Measurements from ENCODE around the gene USP38. TPM values are rescaled to one million over a fixed set of nuclear protein-coding genes. Genes with fewer than 3 reads are reported as not detected.
A peak's percentile ranks its signal among the peaks of the same experiment; 100 is the strongest.

USP38 gene
- total RNA-seq, 4 donors from 2014 or later = 18.8 to 24.1 (median 19.9) TPM

- Histone ChIP-seq H3K4me3 (no peak overlapping the region), H3K9me3 (no peaks in the 10 kb centered on the region), H3K36me3 (no peaks in the 10 kb centered on the region), H3K4me1 (peaks cover 0 to 5% (median 0%) of the 10 kb centered on the region in 4 donors), H3K27me3 (no peaks in the 10 kb centered on the region), H3K27ac (peak overlapping the region in 1 of 4 donors; percentile 15)
- no peak for TF ChIP-seq CTCF (IDR thresholded peaks at IDR 0.05)
- no peak for TF ChIP-seq EP300 (IDR thresholded peaks at IDR 0.05)
- TF ChIP-seq POLR2A (IDR thresholded peaks at IDR 0.05) = no peak
- 41 to 52% methylated on average over 1 of the region's 1 CpG for WGBS, 2 donors
- no peak for DNase-seq (ENCODE audit: low spot score in 2 of 2)
Observed at GRCh38 chr4:143240939-143241679, 56.4 kb downstream of the USP38 start.

- DNase-seq (ENCODE audit: low spot score in 2 of 2) = no peak
Observed at GRCh38 chr4:143241892-143242291, 57.2 kb downstream of the USP38 start.

GRCh38 chr4:143243041-143243440 is 58.3 kb downstream of the USP38 start:
- Histone ChIP-seq H3K4me3 (no peak overlapping the region), H3K9me3 (no peaks in the 10 kb centered on the region), H3K27ac (no peak overlapping the region), H3K36me3 (no peaks in the 10 kb centered on the region), H3K27me3 (no peaks in the 10 kb centered on the region), H3K4me1 (peaks cover 0 to 5% (median 0%) of the 10 kb centered on the region in 4 donors)
- no peak for TF ChIP-seq CTCF (IDR thresholded peaks at IDR 0.05)
- TF ChIP-seq POLR2A (IDR thresholded peaks at IDR 0.05) = no peak
- TF ChIP-seq EP300 (IDR thresholded peaks at IDR 0.05) = no peak
- no peak for DNase-seq (ENCODE audit: low spot score in 2 of 2)
- WGBS, 2 donors = 85 to 86% methylated on average over 2 of the region's 2 CpGs

More at GRCh38 chr4:143241892-143242291, 57.2 kb downstream of the USP38 start:
- Histone ChIP-seq H3K27me3 (no peaks in the 10 kb centered on the region), H3K36me3 (no peaks in the 10 kb centered on the region), H3K4me1 (peaks cover 0 to 5% (median 0%) of the 10 kb centered on the region in 4 donors), H3K4me3 (no peak overlapping the region), H3K9me3 (no peaks in the 10 kb centered on the region), H3K27ac (peak overlapping the region in 1 of 4 donors; percentile 15)
- no peak for TF ChIP-seq EP300 (IDR thresholded peaks at IDR 0.05)
- no peak for TF ChIP-seq CTCF (IDR thresholded peaks at IDR 0.05)
- TF ChIP-seq POLR2A (IDR thresholded peaks at IDR 0.05) = no peak
- WGBS, 2 donors = 91 to 100% methylated on average over 1 of the region's 1 CpG

- H3K36me3 ChIP-seq = no peaks in the 10 kb centered on the region
- H3K4me3 ChIP-seq = no peak overlapping the region
- H3K27ac ChIP-seq = no peak overlapping the region
- H3K4me1 ChIP-seq = peaks cover 0 to 13% (median 0%) of the 10 kb centered on the region in 4 donors
- no peaks in the 10 kb centered on the region for H3K9me3 ChIP-seq
- H3K27me3 ChIP-seq = no peaks in the 10 kb centered on the region
- TF ChIP-seq CTCF (IDR thresholded peaks at IDR 0.05) (no peak), POLR2A (IDR thresholded peaks at IDR 0.05) (no peak), EP300 (IDR thresholded peaks at IDR 0.05) (no peak)
- no peak for DNase-seq (ENCODE audit: low spot score in 2 of 2)
- WGBS, 2 donors = 83 to 89% methylated on average over 4 of the region's 4 CpGs
Observed at GRCh38 chr4:143246977-143247376, 62.3 kb downstream of the USP38 start.

GRCh38 chr4:143247866-143248265 is 63.1 kb downstream of the USP38 start:
- DNase-seq (ENCODE audit: low spot score in 2 of 2) = no peak
- Histone ChIP-seq H3K4me1 (peaks cover 0 to 13% (median 0%) of the 10 kb centered on the region in 4 donors), H3K27me3 (no peaks in the 10 kb centered on the region), H3K27ac (no peak overlapping the region), H3K4me3 (no peak overlapping the region), H3K36me3 (no peaks in the 10 kb centered on the region), H3K9me3 (no peaks in the 10 kb centered on the region)
- TF ChIP-seq POLR2A (IDR thresholded peaks at IDR 0.05) (no peak), CTCF (IDR thresholded peaks at IDR 0.05) (no peak), EP300 (IDR thresholded peaks at IDR 0.05) (no peak)
- 93 to 95% methylated on average over 2 of the region's 2 CpGs for WGBS, 2 donors
